HFFc6 (cell line): ENCODE measurements around the gene HOXC9. TPM values are rescaled to one million over a fixed set of nuclear protein-coding genes. Genes with fewer than 3 reads are reported as not detected.
"Not testable (repeated sequence)": the region's sequence is repeated elsewhere in the genome, so short reads cannot be mapped to it uniquely, and the experiment has no call there.

ENCODE experiments used
- DNase-seq: peaks from one replicate; pipeline ENCODE4 v3.0.0-alpha.2; 2018
- H3K27ac Mint-ChIP-seq: 2 replicates; pipeline ENCODE4 v1.8.0; 2020; ENCODE audit warnings: mild to moderate bottlenecking, mixed read lengths
- H3K27me3 Mint-ChIP-seq: 2 replicates; pipeline ENCODE4 v1.8.0; 2021; ENCODE audit warnings: mild to moderate bottlenecking, moderate library complexity, mixed read lengths; ENCODE audit not compliant: insufficient read depth
- H3K36me3 Mint-ChIP-seq: 2 replicates; pipeline ENCODE4 v1.8.0; 2021; ENCODE audit warnings: low read depth, mixed read lengths
- H3K4me1 Mint-ChIP-seq: 2 replicates; pipeline ENCODE4 v1.8.0; 2020; ENCODE audit warnings: low read depth, mixed read lengths
- H3K4me3 Mint-ChIP-seq: 2 replicates; pipeline ENCODE4 v1.8.0; 2020; ENCODE audit warnings: mild to moderate bottlenecking, moderate library complexity, mixed read lengths
- H3K9me3 Mint-ChIP-seq: 2 replicates; pipeline ENCODE4 v1.8.0; 2020; ENCODE audit warnings: mild to moderate bottlenecking, mixed read lengths
- total RNA-seq, 6 experiments: library from RNA; stranded (reverse); fragmentation: NEBNext Ultra II Directional; extraction: Animal tissue kit (Norgen Biotek cat#: 25700); gene quantifications; 2 replicates in 1 of 6; 3 replicates in 5 of 6; pipeline ENCODE4 v1.2.3, GENCODE V29; 2021
- TF ChIP-seq, protein P1 (sequence below): fragments of 200-600 bp; sonication (generic); IDR thresholded peaks from 2 replicates; pipeline ENCODE4 v1.5.0; 2021; ENCODE audit warnings: antibody characterized with exemption, mild to moderate bottlenecking

Gene HOXC9
- total RNA-seq, 6 experiments from 2014 or later, result 0.17 to 1.5 (median 1.1) TPM

DNA sequence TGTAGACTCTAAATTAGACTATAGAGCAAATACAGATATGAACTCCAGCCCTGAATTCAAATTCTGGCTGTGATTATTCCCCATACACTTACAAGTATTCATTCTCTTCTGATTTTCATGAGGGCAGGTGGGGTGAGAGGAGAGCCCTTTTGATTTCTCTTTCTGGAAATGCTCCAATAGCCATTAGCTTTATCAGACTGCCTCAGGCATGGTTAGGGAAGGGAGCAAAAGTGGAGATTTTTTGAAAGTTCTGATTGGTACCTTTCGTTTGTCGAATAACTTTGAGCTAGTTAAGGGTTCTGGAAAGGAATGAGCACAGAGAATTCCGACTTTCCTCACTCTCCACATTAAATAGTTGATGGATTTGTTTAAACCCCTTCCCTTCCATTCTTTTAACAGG is 40.7 kb downstream of the HOXC9 start:
- DNase-seq, result no peak
- H3K27me3 Mint-ChIP-seq, result peaks cover 76% of the 10 kb centered on the region
- TF ChIP-seq, protein P1, sequence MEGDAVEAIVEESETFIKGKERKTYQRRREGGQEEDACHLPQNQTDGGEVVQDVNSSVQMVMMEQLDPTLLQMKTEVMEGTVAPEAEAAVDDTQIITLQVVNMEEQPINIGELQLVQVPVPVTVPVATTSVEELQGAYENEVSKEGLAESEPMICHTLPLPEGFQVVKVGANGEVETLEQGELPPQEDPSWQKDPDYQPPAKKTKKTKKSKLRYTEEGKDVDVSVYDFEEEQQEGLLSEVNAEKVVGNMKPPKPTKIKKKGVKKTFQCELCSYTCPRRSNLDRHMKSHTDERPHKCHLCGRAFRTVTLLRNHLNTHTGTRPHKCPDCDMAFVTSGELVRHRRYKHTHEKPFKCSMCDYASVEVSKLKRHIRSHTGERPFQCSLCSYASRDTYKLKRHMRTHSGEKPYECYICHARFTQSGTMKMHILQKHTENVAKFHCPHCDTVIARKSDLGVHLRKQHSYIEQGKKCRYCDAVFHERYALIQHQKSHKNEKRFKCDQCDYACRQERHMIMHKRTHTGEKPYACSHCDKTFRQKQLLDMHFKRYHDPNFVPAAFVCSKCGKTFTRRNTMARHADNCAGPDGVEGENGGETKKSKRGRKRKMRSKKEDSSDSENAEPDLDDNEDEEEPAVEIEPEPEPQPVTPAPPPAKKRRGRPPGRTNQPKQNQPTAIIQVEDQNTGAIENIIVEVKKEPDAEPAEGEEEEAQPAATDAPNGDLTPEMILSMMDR, result no peak
- H3K4me1 Mint-ChIP-seq, result no peaks in the 10 kb centered on the region
- H3K9me3 Mint-ChIP-seq, result no peaks in the 10 kb centered on the region
- no peak overlapping the region for H3K4me3 Mint-ChIP-seq
- H3K27ac Mint-ChIP-seq, result no peak overlapping the region
- H3K36me3 Mint-ChIP-seq, result no peaks in the 10 kb centered on the region

DNA sequence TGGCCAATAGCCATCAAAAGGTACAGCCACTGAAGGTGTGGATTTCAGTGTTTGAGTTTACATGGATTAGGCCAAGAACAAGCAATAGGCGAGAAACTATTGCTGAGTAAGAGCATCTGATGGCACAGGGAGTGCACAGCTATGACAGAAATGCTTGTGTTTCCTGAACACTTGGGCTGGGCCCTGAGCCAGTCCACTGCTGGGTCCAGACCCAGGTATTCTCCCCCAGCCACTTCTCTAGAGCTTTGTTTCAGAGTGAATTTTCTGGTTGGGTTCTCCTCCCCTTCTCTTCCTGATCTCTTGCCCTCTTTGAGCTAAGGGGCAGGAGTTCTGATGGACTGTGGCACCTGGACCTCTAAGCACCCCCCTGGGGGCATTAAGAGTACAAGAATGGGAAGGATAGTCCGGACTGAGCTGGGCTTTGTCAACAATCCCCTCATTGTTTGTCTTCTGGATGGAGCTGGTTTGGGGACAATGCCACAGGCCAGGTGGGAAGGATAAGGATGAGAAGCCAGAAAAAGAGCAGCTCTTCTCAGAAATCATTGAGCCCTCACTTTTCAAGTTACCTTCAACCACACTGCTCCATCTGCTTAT is 41.2 kb downstream of the HOXC9 start:
- Mint-ChIP-seq H3K4me3 (no peak overlapping the region), H3K27me3 (peaks cover 75% of the 10 kb centered on the region), H3K9me3 (no peaks in the 10 kb centered on the region), H3K36me3 (no peaks in the 10 kb centered on the region), H3K4me1 (no peaks in the 10 kb centered on the region), H3K27ac (no peak overlapping the region)
- TF ChIP-seq, protein P1, result no peak
- no peak for DNase-seq

DNA sequence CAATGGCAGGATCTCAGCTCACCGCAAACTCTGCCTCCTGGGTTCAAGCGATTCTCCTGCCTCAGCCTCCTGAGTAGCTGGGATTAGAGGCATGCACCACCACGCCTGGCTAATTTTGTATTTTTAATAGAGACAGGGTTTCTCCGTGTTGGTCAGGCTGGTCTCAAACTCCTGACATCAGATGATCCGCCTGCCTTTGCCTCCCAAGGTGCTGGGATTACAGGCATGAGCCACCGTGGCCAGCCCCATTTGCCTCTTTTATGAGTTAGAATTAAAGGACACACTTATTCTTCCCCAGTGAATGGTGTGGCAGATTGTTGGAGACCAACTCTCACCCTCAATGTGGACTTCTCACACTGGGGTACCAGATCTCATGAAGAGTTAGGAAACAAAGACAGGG is 42.1 kb downstream of the HOXC9 start:
- not testable (repeated sequence) for H3K9me3 Mint-ChIP-seq, H3K36me3 Mint-ChIP-seq, H3K4me1 Mint-ChIP-seq, DNase-seq, H3K4me3 Mint-ChIP-seq, H3K27ac Mint-ChIP-seq
- H3K27me3 Mint-ChIP-seq, result peaks cover 81% of the 10 kb centered on the region

DNA sequence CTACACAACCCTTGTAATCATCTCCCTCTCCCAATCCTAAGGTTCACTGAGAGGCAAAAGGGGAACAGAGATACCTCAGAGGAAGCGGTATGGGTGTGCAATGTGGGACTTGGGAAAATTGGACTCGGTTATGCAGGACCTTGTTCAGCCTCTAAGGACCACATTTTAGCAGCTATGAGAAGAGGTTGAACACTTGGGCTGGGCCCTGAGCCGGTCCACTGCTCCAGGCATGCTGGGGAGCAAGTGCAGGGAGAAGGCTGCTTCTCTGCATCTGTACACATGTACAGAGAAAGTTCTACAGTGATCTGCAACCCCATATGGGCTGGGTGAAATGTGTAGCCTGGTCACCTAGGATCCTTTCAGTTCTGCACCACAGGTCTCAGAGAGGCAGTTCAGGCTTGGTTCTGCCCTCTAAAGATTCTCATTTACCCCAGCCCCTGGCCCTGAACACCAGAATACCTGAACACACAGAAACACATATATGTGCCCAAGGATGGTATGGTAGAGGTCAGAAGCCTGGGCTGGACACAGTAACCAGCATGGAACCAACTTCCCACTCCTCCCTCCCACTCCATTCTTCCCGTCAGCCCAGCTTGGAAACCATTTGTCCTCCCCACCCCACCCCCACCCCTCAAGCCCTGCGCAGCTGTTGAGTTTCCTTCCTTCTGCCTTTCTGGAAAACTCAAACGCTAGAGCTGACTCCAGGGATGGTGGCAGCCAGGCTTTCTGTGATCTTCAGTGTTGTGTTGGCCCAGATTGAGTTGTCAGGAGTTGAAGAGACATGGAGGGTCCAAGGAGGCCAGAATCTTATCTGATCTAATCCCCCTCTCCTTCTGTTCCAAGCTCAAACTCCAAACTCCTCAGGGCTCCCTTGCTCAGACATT is 43.3 kb downstream of the HOXC9 start:
- no peak for DNase-seq
- no peaks in the 10 kb centered on the region for H3K4me1 Mint-ChIP-seq
- no peaks in the 10 kb centered on the region for H3K36me3 Mint-ChIP-seq
- no peaks in the 10 kb centered on the region for H3K9me3 Mint-ChIP-seq
- no peak overlapping the region for H3K27ac Mint-ChIP-seq
- H3K27me3 Mint-ChIP-seq, result peaks cover 92% of the 10 kb centered on the region
- TF ChIP-seq, protein P1, result no peak
- H3K4me3 Mint-ChIP-seq, result no peak overlapping the region

DNA sequence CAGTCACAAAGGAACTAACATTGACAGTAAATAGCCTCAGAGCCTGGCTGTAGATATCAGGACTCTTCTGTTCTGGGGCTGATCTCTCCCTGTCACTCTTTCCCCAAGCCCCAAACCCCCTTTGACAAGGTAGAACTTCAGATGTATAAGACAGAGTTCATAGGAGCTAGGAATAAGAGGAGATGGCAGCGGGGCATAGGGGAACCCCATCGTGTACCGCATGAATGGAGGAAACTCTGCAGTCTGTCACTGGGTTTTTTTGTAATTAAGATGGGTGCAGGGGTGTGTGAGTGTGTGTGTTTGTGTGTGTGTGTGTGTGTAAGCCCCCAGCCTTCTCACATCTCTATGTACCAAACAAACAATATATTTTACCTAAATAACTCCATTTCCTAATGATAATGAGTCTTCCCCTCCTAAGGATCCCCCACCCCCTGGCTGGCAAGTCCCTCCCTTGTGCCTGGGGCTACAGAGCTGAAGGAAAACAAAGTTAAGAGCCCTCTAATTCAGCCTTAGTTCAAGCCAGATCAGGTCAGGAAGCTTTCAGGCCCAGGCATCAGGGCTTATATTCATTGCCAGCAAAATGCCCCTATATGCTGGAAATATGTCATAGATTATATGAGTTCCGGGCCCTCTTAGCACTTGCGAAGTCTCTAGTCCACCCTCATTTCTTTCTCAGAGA is 44.6 kb downstream of the HOXC9 start:
- Mint-ChIP-seq H3K4me1 (no peaks in the 10 kb centered on the region), H3K36me3 (no peaks in the 10 kb centered on the region), H3K4me3 (no peak overlapping the region), H3K9me3 (no peaks in the 10 kb centered on the region), H3K27ac (no peak overlapping the region), H3K27me3 (peaks cover 92% of the 10 kb centered on the region)
- TF ChIP-seq, protein P1, result no peak
- no peak for DNase-seq

DNA sequence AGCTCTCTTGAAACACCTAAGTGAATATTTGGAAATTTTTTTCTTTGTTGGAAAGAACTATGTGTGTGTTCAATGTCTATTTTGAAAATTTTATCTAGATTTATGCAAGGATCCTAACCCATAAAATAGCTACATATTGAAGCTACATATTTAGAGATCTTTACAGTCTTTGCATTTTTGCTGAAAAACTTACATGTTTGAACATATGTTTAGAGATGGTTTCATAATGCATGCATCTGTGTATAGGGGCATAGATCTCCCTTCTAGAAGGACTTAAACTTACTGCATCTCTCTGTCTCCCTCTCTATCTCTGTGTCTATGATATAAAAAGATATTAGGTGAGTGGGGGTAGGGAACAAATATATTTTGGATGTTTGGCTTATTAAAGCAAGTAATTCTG is 45.4 kb downstream of the HOXC9 start:
- H3K27me3 Mint-ChIP-seq, result peaks cover 92% of the 10 kb centered on the region
- no peak for DNase-seq
- TF ChIP-seq, protein P1, result no peak
- H3K27ac Mint-ChIP-seq, result no peak overlapping the region
- H3K36me3 Mint-ChIP-seq, result no peaks in the 10 kb centered on the region
- H3K4me3 Mint-ChIP-seq, result no peak overlapping the region
- no peaks in the 10 kb centered on the region for H3K4me1 Mint-ChIP-seq
- no peaks in the 10 kb centered on the region for H3K9me3 Mint-ChIP-seq
